ENCODE data around the gene ATG3. TPM values are rescaled to one million over a fixed set of nuclear protein-coding genes. Genes with fewer than 3 reads are reported as not detected.

Gene ATG3
- total and polyA plus RNA-seq, 9 donors: 24.6 to 35.6 (median 30.8) TPM

DNA sequence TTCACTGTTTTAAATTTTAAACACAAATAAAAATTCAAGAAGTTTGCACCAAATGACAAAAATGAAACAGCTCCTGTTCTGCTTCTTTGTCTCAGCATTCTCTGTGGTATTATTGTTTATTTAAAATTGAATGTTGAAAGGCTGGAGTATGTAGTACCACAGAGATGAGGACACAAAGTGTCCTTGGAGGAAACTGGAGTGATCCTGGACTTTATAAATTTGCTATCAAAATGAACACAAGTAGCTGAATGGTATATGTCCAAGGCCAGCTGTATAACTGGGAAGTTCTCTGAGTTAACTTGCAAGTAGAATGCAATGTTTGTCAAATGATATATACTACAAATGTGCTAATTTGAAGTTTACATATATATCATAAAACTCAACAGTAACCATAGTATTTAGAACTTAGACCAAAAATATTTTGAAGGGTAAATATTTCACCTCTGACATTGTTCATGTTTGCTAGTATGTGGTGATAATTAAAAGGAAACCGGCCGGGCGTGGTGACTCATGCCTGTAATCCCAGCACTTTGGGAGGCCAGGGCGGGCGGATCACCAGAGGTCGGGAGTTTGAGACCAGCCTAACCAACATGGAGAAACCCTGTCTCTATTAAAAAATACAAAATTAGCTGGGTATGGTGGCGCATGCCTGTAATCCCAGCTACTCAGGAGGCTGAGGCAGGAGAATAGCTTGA lies 74.8 kb downstream of the ATG3 start:
- no peak overlapping the region for H3K27ac ChIP-seq (ENCODE audit: low read length)
- H3K27me3 ChIP-seq (ENCODE audit: control insufficient read depth, insufficient read depth, low read length): no peaks in the 10 kb centered on the region
- no peaks in the 10 kb centered on the region for H3K9me3 ChIP-seq (replicated peaks; ENCODE audit: control insufficient read depth, low read depth, low read length)
- WGBS (ENCODE audit: insufficient coverage): no CpG with 5 or more reads among the region's 7 CpGs
- H3K36me3 ChIP-seq (ENCODE audit: control insufficient read depth, insufficient read depth, low read length): no peaks in the 10 kb centered on the region
- H3K4me1 ChIP-seq (ENCODE audit: control insufficient read depth, insufficient read depth, low read length): no peaks in the 10 kb centered on the region
- DNase-seq: no peak
- no peak overlapping the region for H3K4me3 ChIP-seq (ENCODE audit: low read length)

DNA sequence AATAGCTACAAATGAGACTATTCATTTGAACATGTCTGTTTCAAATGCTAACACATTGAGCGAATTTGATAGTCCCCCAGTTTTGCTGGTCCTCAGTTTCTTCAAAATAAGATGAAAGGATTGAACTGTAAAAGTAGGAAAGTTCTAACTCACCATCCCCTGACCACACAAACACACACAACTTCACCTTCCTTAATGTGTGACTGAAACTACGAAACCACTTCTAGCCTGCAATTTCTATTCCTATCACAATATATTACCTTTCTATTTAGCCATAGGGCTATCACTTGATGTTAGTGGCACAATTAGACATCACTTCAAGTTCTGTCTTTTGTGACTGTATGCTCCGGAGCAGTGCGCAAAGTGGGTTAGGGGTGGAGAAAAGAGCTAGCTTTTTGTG lies 77.4 kb downstream of the ATG3 start:
- no CpG with 5 or more reads among the region's 4 CpGs for WGBS (ENCODE audit: insufficient coverage)
- no peak for DNase-seq
- Histone ChIP-seq H3K4me1 (ENCODE audit: control insufficient read depth, insufficient read depth, low read length) (no peaks in the 10 kb centered on the region), H3K9me3 (replicated peaks; ENCODE audit: control insufficient read depth, low read depth, low read length) (no peaks in the 10 kb centered on the region), H3K36me3 (ENCODE audit: control insufficient read depth, insufficient read depth, low read length) (no peaks in the 10 kb centered on the region), H3K27me3 (ENCODE audit: control insufficient read depth, insufficient read depth, low read length) (no peaks in the 10 kb centered on the region), H3K27ac (ENCODE audit: low read length) (no peak overlapping the region), H3K4me3 (ENCODE audit: low read length) (no peak overlapping the region)

DNA sequence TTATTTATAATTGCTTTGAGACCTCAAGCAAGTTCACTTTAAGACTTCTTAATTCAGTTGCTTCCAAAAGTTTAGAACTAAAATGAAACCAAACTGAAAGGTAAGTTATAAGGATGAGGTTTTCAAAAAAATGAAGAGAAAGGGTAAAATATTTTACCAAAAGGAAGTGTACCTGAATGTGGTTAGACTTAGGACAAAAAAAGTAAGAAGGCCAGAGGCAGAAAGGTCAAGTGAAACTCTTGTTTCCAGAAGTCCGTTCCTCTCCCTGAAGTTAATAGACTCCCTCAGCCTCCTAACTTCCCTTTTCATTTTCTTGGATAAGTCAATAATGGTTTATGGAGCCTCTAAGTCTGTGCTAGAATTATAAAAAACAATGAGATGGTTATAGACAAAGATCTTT lies 79.1 kb downstream of the ATG3 start:
- no peak overlapping the region for H3K4me3 ChIP-seq (ENCODE audit: low read length)
- no peaks in the 10 kb centered on the region for H3K9me3 ChIP-seq (replicated peaks; ENCODE audit: control insufficient read depth, low read depth, low read length)
- H3K27ac ChIP-seq (ENCODE audit: low read length): no peak overlapping the region
- no peaks in the 10 kb centered on the region for H3K4me1 ChIP-seq (ENCODE audit: control insufficient read depth, insufficient read depth, low read length)
- H3K27me3 ChIP-seq (ENCODE audit: control insufficient read depth, insufficient read depth, low read length): no peaks in the 10 kb centered on the region
- WGBS (ENCODE audit: insufficient coverage): no CpG with 5 or more reads among the region's 1 CpG
- H3K36me3 ChIP-seq (ENCODE audit: control insufficient read depth, insufficient read depth, low read length): no peaks in the 10 kb centered on the region
- no peak for DNase-seq

Other genes with a start within 250 kb of the ATG3 start
- gene CD200, start 228.8 kb downstream of the ATG3 start, total RNA-seq: 7.5 TPM
- gene CD200, start 228.8 kb downstream of the ATG3 start, polyA plus RNA-seq (ENCODE audit: insufficient read depth in 1 of 8, insufficient read length in 8 of 8, low replicate concordance in 1 of 8): 10 to 100 TPM in 7 of 8 donors, 1 to 10 TPM in 1; 9.5 to 19.5 (median 13.8) TPM
- 0.18 TPM for gene BTLA, start 62.5 kb downstream of the ATG3 start, total RNA-seq
- under 1 TPM in 6 of 8 donors, not detected in 2; 0.05 to 0.24 (median 0.12) TPM for gene BTLA, start 62.5 kb downstream of the ATG3 start, polyA plus RNA-seq (ENCODE audit: insufficient read depth in 1 of 8, insufficient read length in 8 of 8, low replicate concordance in 1 of 8)
- gene SLC35A5, start 83 bp upstream of the ATG3 start, total RNA-seq: 25.0 TPM
- gene SLC35A5, start 83 bp upstream of the ATG3 start, polyA plus RNA-seq (ENCODE audit: insufficient read depth in 1 of 8, insufficient read length in 8 of 8, low replicate concordance in 1 of 8): 10 to 100 TPM; 20.8 to 30.9 (median 25.1) TPM
- gene CCDC80, start 79.2 kb upstream of the ATG3 start, total RNA-seq: 71.0 TPM
- gene CCDC80, start 79.2 kb upstream of the ATG3 start, polyA plus RNA-seq (ENCODE audit: insufficient read depth in 1 of 8, insufficient read length in 8 of 8, low replicate concordance in 1 of 8): 10 to 100 TPM; 27.9 to 97.3 (median 49.0) TPM

All from muscle of leg (tissue), 11 donors.